RWPE1 (cell line): ENCODE data around the gene CLBA1.
"Not testable (repeated sequence)": the region's sequence is repeated elsewhere in the genome, so short reads cannot be mapped to it uniquely, and the experiment has no call there.

Source experiments
- CTCF ChIA-PET: fragments of 350-600 bp; sonication (Branson Sonifier 250); formaldehyde crosslinking; extraction: SDS; loops from one replicate; lab custom pipeline; 2021; lab: Yijun Ruan, JAX
- POLR2A ChIA-PET: fragments of 400-600 bp; formaldehyde crosslinking; extraction: SDS; loops from one replicate; lab custom pipeline; 2020; ENCODE audit warnings: antibody characterized with exemption; ENCODE audit not compliant: low non-redundant PET; lab: Yijun Ruan, JAX
- DNase-seq: peaks from one replicate; pipeline ENCODE4 v3.0.0; 2012; ENCODE audit warnings: low spot score
- H3K27ac ChIP-seq: fragments of 450-650 bp; 2 replicates; pipeline ENCODE4 v1.5.1; 2017
- CTCF ChIP-seq: fragments of 450-650 bp; conservative IDR thresholded peaks from 2 replicates; pipeline ENCODE4 v1.5.1; 2017; ENCODE audit warnings: low read depth, mild to moderate bottlenecking

Gene CLBA1

GRCh38 chr14:104944436-104945205 lies 41.0 kb upstream of the CLBA1 start:
- POLR2A ChIA-PET, DNase-seq, H3K27ac ChIP-seq, CTCF ChIA-PET: not testable (repeated sequence)

GRCh38 chr14:104945266-104945665 lies 40.3 kb upstream of the CLBA1 start:
- DNase-seq, POLR2A ChIA-PET, H3K27ac ChIP-seq, CTCF ChIA-PET: not testable (repeated sequence)

- DNase-seq, CTCF ChIA-PET, POLR2A ChIA-PET, H3K27ac ChIP-seq: not testable (repeated sequence)
Measured at GRCh38 chr14:104945986-104946965, 39.3 kb upstream of the CLBA1 start.

- CTCF ChIA-PET, DNase-seq, H3K27ac ChIP-seq: not testable (repeated sequence)
- POLR2A ChIA-PET, result interaction anchor here (0.6 kb wide), 1 partner anchor 739 kb away, joined by 3 read pairs; no protein-coding TSS in a partner anchor
Measured at GRCh38 chr14:104947201-104947600, 38.4 kb upstream of the CLBA1 start.

GRCh38 chr14:104947881-104948735 lies 37.5 kb upstream of the CLBA1 start:
- CTCF ChIA-PET, DNase-seq, H3K27ac ChIP-seq: not testable (repeated sequence)
- POLR2A ChIA-PET, result interaction anchor here (0.6 kb wide), 1 partner anchor 24 kb away, joined by 5 read pairs; no protein-coding TSS in a partner anchor

GRCh38 chr14:104948736-104949031 lies 36.9 kb upstream of the CLBA1 start:
- DNase-seq, result no peak
- CTCF ChIA-PET, result no interaction called here
- no peak for TF ChIP-seq CTCF
- H3K27ac ChIP-seq, result no peak overlapping the region
- POLR2A ChIA-PET, result no interaction called here

GRCh38 chr14:104949406-104949955 lies 36.1 kb upstream of the CLBA1 start:
- POLR2A ChIA-PET, H3K27ac ChIP-seq, CTCF ChIA-PET, DNase-seq: not testable (repeated sequence)

- H3K27ac ChIP-seq, result no peak overlapping the region
- ChIA-PET CTCF (no interaction called here), POLR2A (no interaction called here)
- DNase-seq, result no peak
- no peak for TF ChIP-seq CTCF
Measured at GRCh38 chr14:104950021-104950420, 35.6 kb upstream of the CLBA1 start.

GRCh38 chr14:104950701-104951100 lies 34.9 kb upstream of the CLBA1 start:
- DNase-seq, CTCF ChIA-PET, POLR2A ChIA-PET, H3K27ac ChIP-seq: not testable (repeated sequence)

GRCh38 chr14:104951863-104952657 lies 33.5 kb upstream of the CLBA1 start:
- DNase-seq, CTCF ChIA-PET, H3K27ac ChIP-seq, POLR2A ChIA-PET: not testable (repeated sequence)
